HepG2 (cell line): ENCODE results near the gene TMEM184B. TPM values are rescaled to one million over a fixed set of nuclear protein-coding genes. Genes with fewer than 3 reads are reported as not detected.

Source experiments
- ATF7-NPFF ChIP-seq: sonication (generic); formaldehyde crosslinking; IDR thresholded peaks from 2 replicates; pipeline ENCODE4 v1.8.1; 2023; ENCODE audit warnings: mild to moderate bottlenecking, low read depth, missing genetic modification reagents, moderate library complexity
- CREM ChIP-seq, 2 experiments: sonication (generic) in 1 of 2; formaldehyde crosslinking in 1 of 2; IDR thresholded peaks; 2 replicates each; pipeline versions ENCODE4 v1.4.0 to v1.6.1; 2016 to 2020; ENCODE audit warnings: antibody characterized with exemption in 1 of 2, mild to moderate bottlenecking in 1 of 2, missing genetic modification reagents in 1 of 2
- HNF4A ChIP-seq: sonication (generic); formaldehyde crosslinking; IDR thresholded peaks from 2 replicates; pipeline ENCODE4 v1.4.0; 2020; ENCODE audit warnings: missing genetic modification reagents
- MEF2D ChIP-seq: sonication (generic); formaldehyde crosslinking; IDR thresholded peaks from 2 replicates; pipeline ENCODE4 v1.5.1; 2020; ENCODE audit warnings: mild to moderate bottlenecking, missing genetic modification reagents
- NCOA2 ChIP-seq: sonication (generic); formaldehyde crosslinking; IDR thresholded peaks from 2 replicates; pipeline ENCODE4 v1.8.0; 2022; ENCODE audit warnings: inconsistent platforms
- PRMT3 ChIP-seq: sonication (generic); formaldehyde crosslinking; IDR thresholded peaks from 2 replicates; pipeline ENCODE4 v1.8.1; 2022; ENCODE audit warnings: low read depth, mild to moderate bottlenecking, moderate library complexity, missing genetic modification reagents, borderline replicate concordance
- SNAPC2 ChIP-seq: sonication (generic); formaldehyde crosslinking; IDR thresholded peaks from 2 replicates; pipeline ENCODE4 v1.8.1; 2022; ENCODE audit warnings: mild to moderate bottlenecking, missing genetic modification reagents
- SUZ12 ChIP-seq: fragments of 150-350 bp; IDR thresholded peaks from 2 replicates; pipeline ENCODE4 v1.6.1; 2014; ENCODE audit warnings: low read depth, low read length
- ZNF224 ChIP-seq: sonication (generic); formaldehyde crosslinking; IDR thresholded peaks from 2 replicates; pipeline ENCODE4 v1.5.0; 2020; ENCODE audit warnings: mild to moderate bottlenecking, missing genetic modification reagents
- ZNF460 ChIP-seq: sonication (generic); formaldehyde crosslinking; IDR thresholded peaks from 2 replicates; pipeline ENCODE4 v1.5.1; 2020; ENCODE audit warnings: missing genetic modification reagents, mild to moderate bottlenecking, borderline replicate concordance
- ZNF496 ChIP-seq: sonication (generic); formaldehyde crosslinking; IDR thresholded peaks from 2 replicates; pipeline ENCODE4 v1.8.1; 2023; ENCODE audit warnings: mild to moderate bottlenecking, moderate library complexity, missing genetic modification reagents; ENCODE audit not compliant: insufficient replicate concordance
- ZNF775 ChIP-seq: sonication (generic); formaldehyde crosslinking; IDR thresholded peaks from 2 replicates; pipeline ENCODE4 v1.4.0; 2020; ENCODE audit warnings: missing genetic modification reagents, mild to moderate bottlenecking, moderate library complexity, borderline replicate concordance
- polyA plus RNA-seq, 8 experiments: library from polyadenylated mRNA; depleted of rRNA in 3 of 8; stranded (reverse) in 7 of 8; unstranded in 1 of 8; fragments of >200 nt; fragmentation: Illumina TruSeq in 4 of 8; extraction: Trizol in 4 of 8; gene quantifications; 2 replicates each; pipeline versions ENCODE4 v1.2.1 to v1.2.3, GENCODE V29; 2011 to 2016; ENCODE audit warnings: low read depth in 4 of 8, missing spikeins in 1 of 8, mixed read lengths in 1 of 8; ENCODE audit not compliant: insufficient read depth in 1 of 8
- total RNA-seq, 5 experiments: library from RNA; depleted of rRNA; stranded (reverse); fragments of >200 nt; fragmentation: Illumina TruSeq; extraction: Trizol; gene quantifications; 2 replicates each; pipeline ENCODE4 v1.2.3, GENCODE V29; 2016; ENCODE audit warnings: low read depth in 1 of 5
- TF ChIP-seq, protein P1 (sequence below): sonication (generic); formaldehyde crosslinking; conservative IDR thresholded peaks from 2 replicates; pipeline ENCODE4 v1.4.0; 2020; ENCODE audit warnings: mild to moderate bottlenecking, missing genetic modification reagents, moderate library complexity
- TF ChIP-seq, protein P2 (sequence below): sonication (generic); formaldehyde crosslinking; IDR thresholded peaks from 2 replicates; pipeline ENCODE4 v1.4.0; 2020; ENCODE audit warnings: missing genetic modification reagents
- TF ChIP-seq, protein P3 (sequence below): sonication (generic); formaldehyde crosslinking; IDR thresholded peaks from 2 replicates; pipeline ENCODE4 v1.4.0; 2020; ENCODE audit warnings: mild to moderate bottlenecking, missing genetic modification reagents, borderline replicate concordance
- TF ChIP-seq, protein P4 (sequence below): sonication (generic); formaldehyde crosslinking; IDR thresholded peaks from 2 replicates; pipeline ENCODE4 v1.4.0; 2020; ENCODE audit warnings: mild to moderate bottlenecking, missing genetic modification reagents
- TF ChIP-seq, protein P5 (sequence below): IDR thresholded peaks from 2 replicates; pipeline ENCODE4 v1.6.1; 2016; ENCODE audit warnings: mild to moderate bottlenecking

TMEM184B gene
- total and polyA plus RNA-seq, 2 of the 13 experiments (the other 11 are each of a cell fraction or from before 2014, with no cell fraction given): 15.9 to 16.0 TPM

DNA sequence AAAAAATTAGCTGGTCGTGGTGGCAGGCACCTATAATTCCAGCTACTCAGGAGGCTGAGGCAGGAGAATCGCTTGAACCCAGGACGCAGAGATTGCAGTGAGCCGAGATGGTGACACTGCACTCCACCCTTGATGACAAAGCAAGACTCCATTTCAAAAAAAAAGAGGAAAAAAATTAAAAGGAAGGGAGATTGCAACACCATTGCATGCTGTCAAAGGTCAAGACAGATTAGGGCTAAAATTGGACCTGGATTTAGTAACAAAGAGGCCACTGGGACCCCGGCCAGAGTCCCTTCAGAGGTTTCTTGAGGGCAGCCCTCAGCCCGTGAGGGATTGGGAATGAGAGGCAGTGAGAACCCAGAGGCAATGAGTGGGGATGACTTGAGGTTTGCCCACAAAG, 79.2 kb downstream of the TMEM184B start (continued):
- TF ChIP-seq SUZ12: no peak
- TF ChIP-seq, protein P1, sequence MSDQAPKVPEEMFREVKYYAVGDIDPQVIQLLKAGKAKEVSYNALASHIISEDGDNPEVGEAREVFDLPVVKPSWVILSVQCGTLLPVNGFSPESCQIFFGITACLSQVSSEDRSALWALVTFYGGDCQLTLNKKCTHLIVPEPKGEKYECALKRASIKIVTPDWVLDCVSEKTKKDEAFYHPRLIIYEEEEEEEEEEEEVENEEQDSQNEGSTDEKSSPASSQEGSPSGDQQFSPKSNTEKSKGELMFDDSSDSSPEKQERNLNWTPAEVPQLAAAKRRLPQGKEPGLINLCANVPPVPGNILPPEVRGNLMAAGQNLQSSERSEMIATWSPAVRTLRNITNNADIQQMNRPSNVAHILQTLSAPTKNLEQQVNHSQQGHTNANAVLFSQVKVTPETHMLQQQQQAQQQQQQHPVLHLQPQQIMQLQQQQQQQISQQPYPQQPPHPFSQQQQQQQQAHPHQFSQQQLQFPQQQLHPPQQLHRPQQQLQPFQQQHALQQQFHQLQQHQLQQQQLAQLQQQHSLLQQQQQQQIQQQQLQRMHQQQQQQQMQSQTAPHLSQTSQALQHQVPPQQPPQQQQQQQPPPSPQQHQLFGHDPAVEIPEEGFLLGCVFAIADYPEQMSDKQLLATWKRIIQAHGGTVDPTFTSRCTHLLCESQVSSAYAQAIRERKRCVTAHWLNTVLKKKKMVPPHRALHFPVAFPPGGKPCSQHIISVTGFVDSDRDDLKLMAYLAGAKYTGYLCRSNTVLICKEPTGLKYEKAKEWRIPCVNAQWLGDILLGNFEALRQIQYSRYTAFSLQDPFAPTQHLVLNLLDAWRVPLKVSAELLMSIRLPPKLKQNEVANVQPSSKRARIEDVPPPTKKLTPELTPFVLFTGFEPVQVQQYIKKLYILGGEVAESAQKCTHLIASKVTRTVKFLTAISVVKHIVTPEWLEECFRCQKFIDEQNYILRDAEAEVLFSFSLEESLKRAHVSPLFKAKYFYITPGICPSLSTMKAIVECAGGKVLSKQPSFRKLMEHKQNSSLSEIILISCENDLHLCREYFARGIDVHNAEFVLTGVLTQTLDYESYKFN (CRISPR knock-in tag): peak; percentile 44; the same call in 1 of the 2 replicates
- TF ChIP-seq, protein P2, sequence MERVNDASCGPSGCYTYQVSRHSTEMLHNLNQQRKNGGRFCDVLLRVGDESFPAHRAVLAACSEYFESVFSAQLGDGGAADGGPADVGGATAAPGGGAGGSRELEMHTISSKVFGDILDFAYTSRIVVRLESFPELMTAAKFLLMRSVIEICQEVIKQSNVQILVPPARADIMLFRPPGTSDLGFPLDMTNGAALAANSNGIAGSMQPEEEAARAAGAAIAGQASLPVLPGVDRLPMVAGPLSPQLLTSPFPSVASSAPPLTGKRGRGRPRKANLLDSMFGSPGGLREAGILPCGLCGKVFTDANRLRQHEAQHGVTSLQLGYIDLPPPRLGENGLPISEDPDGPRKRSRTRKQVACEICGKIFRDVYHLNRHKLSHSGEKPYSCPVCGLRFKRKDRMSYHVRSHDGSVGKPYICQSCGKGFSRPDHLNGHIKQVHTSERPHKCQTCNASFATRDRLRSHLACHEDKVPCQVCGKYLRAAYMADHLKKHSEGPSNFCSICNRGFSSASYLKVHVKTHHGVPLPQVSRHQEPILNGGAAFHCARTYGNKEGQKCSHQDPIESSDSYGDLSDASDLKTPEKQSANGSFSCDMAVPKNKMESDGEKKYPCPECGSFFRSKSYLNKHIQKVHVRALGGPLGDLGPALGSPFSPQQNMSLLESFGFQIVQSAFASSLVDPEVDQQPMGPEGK: no peak; the same call in 1 of the 2 replicates
- no peak for TF ChIP-seq ZNF460 (CRISPR knock-in tag)
- TF ChIP-seq CREM (IDR thresholded peaks at IDR 0.05): peak; percentile 36; the same call in 1 of the 2 replicates
- TF ChIP-seq CREM (CRISPR knock-in tag; IDR thresholded peaks at IDR 0.05): no peak
- no peak for TF ChIP-seq PRMT3 (CRISPR knock-in tag)
- TF ChIP-seq ZNF224 (CRISPR knock-in tag): no peak
- no peak for TF ChIP-seq ZNF775 (CRISPR knock-in tag)
- TF ChIP-seq ATF7-NPFF (CRISPR knock-in tag): no peak
- TF ChIP-seq, protein P3, sequence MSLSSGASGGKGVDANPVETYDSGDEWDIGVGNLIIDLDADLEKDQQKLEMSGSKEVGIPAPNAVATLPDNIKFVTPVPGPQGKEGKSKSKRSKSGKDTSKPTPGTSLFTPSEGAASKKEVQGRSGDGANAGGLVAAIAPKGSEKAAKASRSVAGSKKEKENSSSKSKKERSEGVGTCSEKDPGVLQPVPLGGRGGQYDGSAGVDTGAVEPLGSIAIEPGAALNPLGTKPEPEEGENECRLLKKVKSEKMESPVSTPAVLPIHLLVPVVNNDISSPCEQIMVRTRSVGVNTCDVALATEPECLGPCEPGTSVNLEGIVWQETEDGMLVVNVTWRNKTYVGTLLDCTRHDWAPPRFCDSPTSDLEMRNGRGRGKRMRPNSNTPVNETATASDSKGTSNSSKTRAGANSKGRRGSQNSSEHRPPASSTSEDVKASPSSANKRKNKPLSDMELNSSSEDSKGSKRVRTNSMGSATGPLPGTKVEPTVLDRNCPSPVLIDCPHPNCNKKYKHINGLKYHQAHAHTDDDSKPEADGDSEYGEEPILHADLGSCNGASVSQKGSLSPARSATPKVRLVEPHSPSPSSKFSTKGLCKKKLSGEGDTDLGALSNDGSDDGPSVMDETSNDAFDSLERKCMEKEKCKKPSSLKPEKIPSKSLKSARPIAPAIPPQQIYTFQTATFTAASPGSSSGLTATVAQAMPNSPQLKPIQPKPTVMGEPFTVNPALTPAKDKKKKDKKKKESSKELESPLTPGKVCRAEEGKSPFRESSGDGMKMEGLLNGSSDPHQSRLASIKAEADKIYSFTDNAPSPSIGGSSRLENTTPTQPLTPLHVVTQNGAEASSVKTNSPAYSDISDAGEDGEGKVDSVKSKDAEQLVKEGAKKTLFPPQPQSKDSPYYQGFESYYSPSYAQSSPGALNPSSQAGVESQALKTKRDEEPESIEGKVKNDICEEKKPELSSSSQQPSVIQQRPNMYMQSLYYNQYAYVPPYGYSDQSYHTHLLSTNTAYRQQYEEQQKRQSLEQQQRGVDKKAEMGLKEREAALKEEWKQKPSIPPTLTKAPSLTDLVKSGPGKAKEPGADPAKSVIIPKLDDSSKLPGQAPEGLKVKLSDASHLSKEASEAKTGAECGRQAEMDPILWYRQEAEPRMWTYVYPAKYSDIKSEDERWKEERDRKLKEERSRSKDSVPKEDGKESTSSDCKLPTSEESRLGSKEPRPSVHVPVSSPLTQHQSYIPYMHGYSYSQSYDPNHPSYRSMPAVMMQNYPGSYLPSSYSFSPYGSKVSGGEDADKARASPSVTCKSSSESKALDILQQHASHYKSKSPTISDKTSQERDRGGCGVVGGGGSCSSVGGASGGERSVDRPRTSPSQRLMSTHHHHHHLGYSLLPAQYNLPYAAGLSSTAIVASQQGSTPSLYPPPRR: 0 out of 2 replicates have a peak, but pooled peaks have one; percentile 36
- TF ChIP-seq, protein P4, sequence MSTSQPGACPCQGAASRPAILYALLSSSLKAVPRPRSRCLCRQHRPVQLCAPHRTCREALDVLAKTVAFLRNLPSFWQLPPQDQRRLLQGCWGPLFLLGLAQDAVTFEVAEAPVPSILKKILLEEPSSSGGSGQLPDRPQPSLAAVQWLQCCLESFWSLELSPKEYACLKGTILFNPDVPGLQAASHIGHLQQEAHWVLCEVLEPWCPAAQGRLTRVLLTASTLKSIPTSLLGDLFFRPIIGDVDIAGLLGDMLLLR (CRISPR knock-in tag): no peak
- peak; percentile 98 for TF ChIP-seq MEF2D (CRISPR knock-in tag)
- TF ChIP-seq, protein P5, sequence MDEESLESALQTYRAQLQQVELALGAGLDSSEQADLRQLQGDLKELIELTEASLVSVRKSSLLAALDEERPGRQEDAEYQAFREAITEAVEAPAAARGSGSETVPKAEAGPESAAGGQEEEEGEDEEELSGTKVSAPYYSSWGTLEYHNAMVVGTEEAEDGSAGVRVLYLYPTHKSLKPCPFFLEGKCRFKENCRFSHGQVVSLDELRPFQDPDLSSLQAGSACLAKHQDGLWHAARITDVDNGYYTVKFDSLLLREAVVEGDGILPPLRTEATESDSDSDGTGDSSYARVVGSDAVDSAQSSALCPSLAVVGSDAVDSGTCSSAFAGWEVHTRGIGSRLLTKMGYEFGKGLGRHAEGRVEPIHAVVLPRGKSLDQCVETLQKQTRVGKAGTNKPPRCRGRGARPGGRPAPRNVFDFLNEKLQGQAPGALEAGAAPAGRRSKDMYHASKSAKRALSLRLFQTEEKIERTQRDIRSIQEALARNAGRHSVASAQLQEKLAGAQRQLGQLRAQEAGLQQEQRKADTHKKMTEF (CRISPR knock-in tag): no peak
- peak; percentile 39; the same call in 1 of the 2 replicates for TF ChIP-seq NCOA2
- no peak for TF ChIP-seq SNAPC2 (CRISPR knock-in tag)
- peak; percentile 79 for TF ChIP-seq HNF4A (CRISPR knock-in tag)
- TF ChIP-seq ZNF496 (CRISPR knock-in tag): no peak
